ENCODE measurements around the gene LYPD6B.
"Not testable (repeated sequence)": the region's sequence is repeated elsewhere in the genome, so short reads cannot be mapped to it uniquely, and the experiment has no call there.

DNA sequence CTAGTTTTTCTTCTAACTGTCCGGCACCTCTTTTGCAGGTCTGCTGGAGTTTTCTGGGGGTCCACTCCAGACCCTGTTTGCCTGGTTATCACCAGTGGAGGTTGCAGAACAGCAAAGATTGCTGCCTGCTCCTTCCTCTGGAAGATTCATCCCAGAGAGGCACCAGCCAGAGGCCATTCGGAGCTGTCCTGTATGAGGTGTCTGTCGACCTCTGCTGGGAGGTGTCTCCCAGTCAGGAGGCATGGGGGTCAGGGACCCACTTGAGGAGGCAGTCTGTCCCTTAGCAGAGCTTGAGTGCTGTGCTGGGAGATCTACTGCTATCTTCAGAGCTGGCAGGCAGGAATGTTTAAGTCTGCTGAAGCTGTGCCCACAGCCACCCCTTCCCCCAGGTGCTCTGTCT lies 218.4 kb downstream of the LYPD6B start:
- TF ChIP-seq CTCF (IDR thresholded peaks at IDR 0.05; ENCODE audit: insufficient read depth, low read length, poor library complexity, severe bottlenecking); EZH2phosphoT487 (conservative IDR thresholded peaks at IDR 0.05; ENCODE audit: low read length): not testable (repeated sequence)
